ENCODE data around the gene REP15.
"Not testable (repeated sequence)": the region's sequence is repeated elsewhere in the genome, so short reads cannot be mapped to it uniquely, and the experiment has no call there.

Gene REP15, protein sequence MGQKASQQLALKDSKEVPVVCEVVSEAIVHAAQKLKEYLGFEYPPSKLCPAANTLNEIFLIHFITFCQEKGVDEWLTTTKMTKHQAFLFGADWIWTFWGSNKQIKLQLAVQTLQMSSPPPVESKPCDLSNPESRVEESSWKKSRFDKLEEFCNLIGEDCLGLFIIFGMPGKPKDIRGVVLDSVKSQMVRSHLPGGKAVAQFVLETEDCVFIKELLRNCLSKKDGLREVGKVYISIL

GRCh38 chr12:27696293-27696652 lies at the start of gene REP15:
Gene REP15, plus strand, starts transcription at chr12:27696447. Its CDS starts 116 bp downstream, at chr12:27696563.
- no peak for DNase-seq
- in situ Hi-C loops (cut with MboI; ENCODE audit: low pct_unique_long_range_greater_than_20kb, low sequenced_read_pairs) = no loop called here

DNA sequence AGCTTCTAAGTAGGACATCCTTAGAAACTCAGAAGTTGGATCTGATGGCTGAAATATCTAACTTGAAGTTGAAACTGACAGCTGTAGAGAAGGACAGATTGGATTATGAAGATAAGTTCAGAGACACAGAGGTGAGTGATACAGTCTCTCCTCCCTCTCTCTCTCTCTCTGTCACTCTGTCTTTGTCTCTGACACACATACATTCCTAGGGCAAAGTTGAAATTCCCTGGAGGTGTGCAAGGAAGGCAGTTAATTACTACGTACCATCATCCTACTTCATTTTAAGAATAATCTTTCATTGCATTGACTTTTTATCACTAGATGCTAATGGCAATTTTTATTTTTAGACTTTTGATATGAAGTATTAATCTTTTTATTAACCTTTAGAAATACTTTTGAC lies 46.2 kb upstream of the REP15 start:
- in situ Hi-C loops (cut with MboI; ENCODE audit: low pct_unique_long_range_greater_than_20kb, low sequenced_read_pairs) = no loop called here
- DNase-seq = no peak

DNA sequence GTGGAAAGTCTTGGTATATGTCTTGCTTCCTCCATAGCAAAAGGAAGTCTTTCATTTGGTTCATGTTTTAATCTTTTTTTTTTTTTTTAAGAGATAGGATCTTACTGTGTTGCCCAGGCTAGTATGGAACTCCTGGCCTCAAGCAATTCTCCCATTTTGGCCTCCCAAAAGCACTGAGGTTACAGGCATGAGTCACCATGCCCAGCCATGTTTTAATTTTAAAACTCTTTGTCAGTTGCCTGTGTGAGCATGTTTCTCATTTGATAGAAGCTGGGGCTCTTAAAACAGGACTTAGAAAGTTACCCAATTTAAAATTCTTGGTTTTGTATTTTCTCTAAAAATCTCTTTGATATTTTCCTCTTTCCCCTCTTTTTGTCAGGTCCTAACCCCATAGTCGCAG lies 45.0 kb upstream of the REP15 start:
- in situ Hi-C loops (cut with MboI; ENCODE audit: low pct_unique_long_range_greater_than_20kb, low sequenced_read_pairs) = no loop called here
- no peak for DNase-seq

DNA sequence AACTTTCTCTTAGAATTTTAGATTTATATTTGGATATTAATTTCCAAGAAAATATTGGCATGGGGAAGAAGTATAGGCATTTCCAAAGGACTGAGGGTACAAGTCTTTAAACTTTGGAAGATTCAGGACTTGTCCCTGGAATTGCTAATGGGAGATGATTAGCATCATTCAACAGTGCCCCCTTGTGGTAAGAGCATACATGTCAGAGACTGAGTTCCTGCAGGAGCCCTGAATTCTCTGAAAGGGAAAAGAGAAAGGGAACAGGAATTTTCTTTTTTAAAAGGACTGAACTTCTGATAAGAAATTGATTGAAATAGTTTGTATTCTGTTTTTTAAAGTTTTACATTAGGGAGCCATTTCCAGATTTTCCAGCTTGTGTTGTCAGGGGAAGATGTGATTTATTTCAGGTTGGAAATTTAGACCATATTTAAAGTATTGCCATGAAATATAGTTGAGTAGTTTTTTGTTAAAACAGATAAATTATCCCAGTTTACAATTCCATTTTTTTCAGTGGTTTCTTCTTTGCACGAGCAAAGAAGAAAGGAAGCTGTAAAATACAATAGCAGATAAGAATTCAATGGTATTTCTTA lies 44.0 kb upstream of the REP15 start:
- peak; percentile 55 for DNase-seq
- in situ Hi-C loops (cut with MboI; ENCODE audit: low pct_unique_long_range_greater_than_20kb, low sequenced_read_pairs) = no loop called here

- in situ Hi-C loops (cut with MboI; ENCODE audit: low pct_unique_long_range_greater_than_20kb, low sequenced_read_pairs) = no loop called here
- no peak for DNase-seq
Observed at GRCh38 chr12:27653661-27654060, 42.6 kb upstream of the REP15 start.

DNA sequence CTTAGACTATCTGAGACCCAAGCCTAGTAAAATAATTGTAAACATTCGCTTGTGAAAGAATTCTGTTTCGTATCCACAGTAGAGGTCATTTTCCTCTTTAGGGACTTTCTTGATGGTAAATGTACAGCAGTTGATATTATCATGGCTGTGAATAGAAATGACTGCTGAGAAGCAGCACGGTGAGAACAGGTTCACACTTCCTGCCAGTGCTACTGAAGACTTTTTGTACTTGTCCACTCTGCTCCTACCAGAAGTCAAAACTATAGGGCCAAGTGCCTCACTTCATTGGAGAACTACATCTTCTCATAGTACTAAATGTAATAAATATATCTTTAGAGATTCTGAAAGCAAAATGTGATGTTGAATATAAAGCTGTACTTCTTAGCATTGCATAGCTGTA lies 40.8 kb upstream of the REP15 start:
- DNase-seq; in situ Hi-C loops (cut with MboI; ENCODE audit: low pct_unique_long_range_greater_than_20kb, low sequenced_read_pairs): not testable (repeated sequence)

GRCh38 chr12:27657296-27657695 lies 39.0 kb upstream of the REP15 start:
- in situ Hi-C loops (cut with MboI; ENCODE audit: low pct_unique_long_range_greater_than_20kb, low sequenced_read_pairs) = no loop called here
- no peak for DNase-seq

GRCh38 chr12:27665704-27666103 lies 30.5 kb upstream of the REP15 start:
- in situ Hi-C loops (cut with MboI; ENCODE audit: low pct_unique_long_range_greater_than_20kb, low sequenced_read_pairs) = no loop called here
- DNase-seq = no peak

DNA sequence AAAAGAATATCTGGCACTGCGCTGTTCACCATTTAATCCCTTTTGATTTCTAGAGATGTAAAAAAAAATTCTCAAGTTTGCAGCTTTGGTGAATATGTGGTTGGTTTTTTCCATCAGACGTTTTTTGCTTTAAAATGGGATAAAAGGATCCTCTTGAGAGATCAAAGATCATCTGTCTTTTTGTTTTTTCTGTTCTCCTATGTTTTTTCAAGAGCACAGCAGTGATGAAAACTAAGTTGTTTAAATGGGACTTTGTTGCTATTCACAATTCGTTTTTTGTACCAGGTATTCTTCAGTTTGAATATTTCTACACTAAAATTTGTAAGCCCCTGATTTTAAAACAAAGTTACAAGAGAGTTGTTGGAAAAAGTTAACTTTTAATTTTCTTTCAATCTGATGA lies 29.7 kb upstream of the REP15 start:
- in situ Hi-C loops (cut with MboI; ENCODE audit: low pct_unique_long_range_greater_than_20kb, low sequenced_read_pairs) = no loop called here
- DNase-seq = no peak

GRCh38 chr12:27667540-27667939 lies 28.7 kb upstream of the REP15 start:
- in situ Hi-C loops (cut with MboI; ENCODE audit: low pct_unique_long_range_greater_than_20kb, low sequenced_read_pairs) = no loop called here
- DNase-seq = no peak

DNA sequence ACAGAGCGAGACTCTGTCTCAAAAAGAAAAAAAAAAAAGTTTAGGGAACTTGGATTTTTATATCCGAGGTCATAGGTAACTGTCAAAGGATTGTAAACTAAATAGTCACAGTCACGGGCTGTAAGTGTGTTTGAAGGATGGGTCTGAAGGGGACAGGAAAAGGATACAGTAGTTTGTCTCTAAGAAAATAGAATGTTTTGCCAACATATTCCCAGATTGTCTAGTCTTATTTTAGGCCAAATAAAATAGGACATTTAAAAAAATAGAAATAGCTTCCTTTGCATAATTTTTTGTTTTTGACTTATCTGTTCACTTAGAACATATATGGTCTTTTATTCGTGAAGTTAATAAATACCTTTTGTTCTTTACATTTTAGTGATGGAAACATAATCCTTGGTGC lies 24.2 kb upstream of the REP15 start:
- in situ Hi-C loops (cut with MboI; ENCODE audit: low pct_unique_long_range_greater_than_20kb, low sequenced_read_pairs) = no loop called here
- DNase-seq = no peak

- DNase-seq = no peak
- in situ Hi-C loops (cut with MboI; ENCODE audit: low pct_unique_long_range_greater_than_20kb, low sequenced_read_pairs) = no loop called here
Observed at GRCh38 chr12:27672643-27673042, 23.6 kb upstream of the REP15 start.

- DNase-seq = no peak
- in situ Hi-C loops (cut with MboI; ENCODE audit: low pct_unique_long_range_greater_than_20kb, low sequenced_read_pairs) = no loop called here
Observed at GRCh38 chr12:27673101-27673718, 23.0 kb upstream of the REP15 start.

- in situ Hi-C loops (cut with MboI; ENCODE audit: low pct_unique_long_range_greater_than_20kb, low sequenced_read_pairs) = no loop called here
- DNase-seq = no peak
Observed at GRCh38 chr12:27674989-27675388, 21.3 kb upstream of the REP15 start.

DNA sequence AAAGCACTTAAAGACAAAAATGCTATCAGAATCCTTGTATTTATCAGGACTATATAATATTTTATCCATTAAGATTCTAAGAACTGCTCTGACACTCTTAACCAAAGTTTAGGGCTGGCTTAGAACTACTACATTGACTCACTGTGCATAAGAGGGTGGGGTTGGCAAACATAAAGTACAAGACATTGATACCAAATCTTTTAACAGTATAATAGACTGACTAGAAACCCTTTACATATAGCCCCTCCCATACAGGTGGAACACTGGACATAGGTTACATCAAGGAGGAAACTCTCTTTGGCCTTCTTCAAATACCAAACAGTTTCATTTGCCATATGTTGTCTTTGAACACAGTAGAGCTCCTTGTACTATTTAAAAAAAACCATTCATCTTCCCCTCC lies 15.6 kb upstream of the REP15 start:
- no peak for DNase-seq
- in situ Hi-C loops (cut with MboI; ENCODE audit: low pct_unique_long_range_greater_than_20kb, low sequenced_read_pairs) = no loop called here

DNA sequence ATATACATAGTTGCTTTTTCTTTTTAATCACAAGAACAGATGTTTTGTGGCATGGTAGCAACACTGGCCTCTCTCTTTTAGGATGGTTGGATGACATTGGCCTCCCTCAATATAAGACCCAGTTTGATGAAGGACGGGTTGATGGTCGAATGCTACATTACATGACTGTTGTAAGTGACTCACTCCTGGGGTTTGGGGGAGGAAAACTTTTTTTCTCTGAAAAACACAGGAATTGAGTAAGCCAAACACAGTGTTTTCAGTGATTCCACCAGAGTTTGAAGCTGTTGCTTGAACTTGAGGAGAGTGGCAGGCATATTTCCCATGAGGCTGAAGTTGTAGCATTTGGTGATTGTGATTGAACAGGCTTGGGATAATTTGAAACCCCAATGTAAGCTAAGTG lies 13.7 kb upstream of the REP15 start:
- in situ Hi-C loops (cut with MboI; ENCODE audit: low pct_unique_long_range_greater_than_20kb, low sequenced_read_pairs) = no loop called here
- DNase-seq = no peak

GRCh38 chr12:27685274-27685673 lies 11.0 kb upstream of the REP15 start:
- in situ Hi-C loops (cut with MboI; ENCODE audit: low pct_unique_long_range_greater_than_20kb, low sequenced_read_pairs) = no loop called here
- no peak for DNase-seq

DNA sequence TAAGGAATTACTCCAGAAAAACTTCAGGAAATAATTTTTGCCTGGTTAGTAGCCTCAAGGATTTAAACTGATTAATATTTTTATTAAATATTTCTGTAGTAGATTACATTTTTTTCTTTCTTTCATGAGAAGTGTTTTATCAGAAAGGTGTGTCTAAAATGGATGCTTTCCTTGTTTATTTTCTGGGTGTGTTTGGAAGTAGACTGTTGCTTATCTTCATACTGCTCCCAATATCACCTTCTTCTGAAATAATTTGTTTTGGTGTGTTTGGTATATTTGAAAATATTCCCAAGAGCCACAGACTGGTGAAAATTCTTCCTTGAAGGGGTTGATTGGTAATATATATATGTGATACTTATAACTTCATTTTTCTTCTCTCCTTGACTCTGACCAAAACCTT lies 10.1 kb upstream of the REP15 start:
- in situ Hi-C loops (cut with MboI; ENCODE audit: low pct_unique_long_range_greater_than_20kb, low sequenced_read_pairs) = no loop called here
- DNase-seq = no peak

DNA sequence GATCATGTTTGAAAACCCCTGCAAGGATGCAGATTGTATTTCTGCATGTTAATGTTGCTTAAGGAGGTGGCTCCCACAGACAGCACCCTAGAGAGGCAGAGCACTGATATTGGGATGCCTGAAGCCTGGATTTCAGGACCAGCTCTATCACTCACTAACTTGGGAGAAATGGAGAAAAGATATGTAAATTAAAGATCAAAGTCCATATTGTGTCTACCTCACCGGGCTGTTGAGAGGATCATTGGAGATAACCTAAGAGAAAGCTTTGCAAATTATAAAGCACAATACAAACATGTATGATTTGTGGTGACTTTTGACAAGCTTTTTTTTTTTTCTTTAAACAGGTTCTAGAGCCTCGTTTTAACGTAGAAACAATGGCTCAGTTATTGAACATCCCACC lies 7.6 kb upstream of the REP15 start:
- in situ Hi-C loops (cut with MboI; ENCODE audit: low pct_unique_long_range_greater_than_20kb, low sequenced_read_pairs) = no loop called here
- no peak for DNase-seq

- no peak for DNase-seq
- in situ Hi-C loops (cut with MboI; ENCODE audit: low pct_unique_long_range_greater_than_20kb, low sequenced_read_pairs) = no loop called here
Observed at GRCh38 chr12:27689558-27690180, 6.6 kb upstream of the REP15 start.

DNA sequence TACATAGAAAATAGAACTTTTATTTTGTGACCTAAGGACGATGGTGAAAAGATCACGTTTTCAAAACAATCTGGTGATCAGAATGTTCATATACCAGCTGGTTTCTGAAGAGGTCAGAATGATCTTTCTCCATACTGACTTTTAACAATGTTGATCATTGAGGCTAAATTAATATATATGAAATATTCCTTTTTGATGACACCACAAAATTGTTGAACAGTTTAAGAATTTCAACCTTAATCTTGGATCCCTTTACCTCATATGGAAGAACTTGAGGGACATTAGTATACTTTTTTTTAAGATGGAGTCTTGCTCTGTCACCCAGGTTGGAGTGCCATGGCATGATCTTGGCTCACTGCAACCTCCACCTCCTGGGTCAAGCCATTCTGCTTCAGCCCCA lies 2.8 kb upstream of the REP15 start:
- DNase-seq = no peak
- in situ Hi-C loops (cut with MboI; ENCODE audit: low pct_unique_long_range_greater_than_20kb, low sequenced_read_pairs) = no loop called here
